GM12801 (cell line): Measurements from ENCODE around the gene TFF3.

Source experiments
- CTCF ChIP-seq: IDR thresholded peaks from one replicate; pipeline ENCODE4 v1.5.1; 2011; ENCODE audit warnings: control low read depth; ENCODE audit not compliant: insufficient read length; ENCODE audit errors: extremely low read depth

Gene TFF3

DNA sequence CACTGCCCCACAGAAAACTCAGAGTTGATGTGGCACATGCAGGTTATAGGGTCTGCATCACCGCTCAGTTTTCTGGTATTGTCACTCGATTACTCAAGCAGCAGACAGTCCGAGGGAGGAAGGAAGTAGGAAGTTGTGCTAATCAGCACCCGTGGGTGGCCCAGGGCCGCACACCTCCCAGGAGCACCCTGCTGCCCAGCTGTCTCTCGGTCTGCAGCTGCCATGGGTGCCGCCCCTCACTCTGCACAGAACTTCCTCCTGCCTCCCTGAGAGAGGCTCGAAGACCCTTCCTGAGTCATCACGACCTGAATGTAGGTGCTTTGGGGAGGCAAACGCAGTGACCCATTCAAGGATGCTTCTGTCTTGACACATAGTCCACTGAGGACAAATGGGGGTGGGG is 4.2 kb upstream of the TFF3 start:
- TF ChIP-seq CTCF: no peak

DNA sequence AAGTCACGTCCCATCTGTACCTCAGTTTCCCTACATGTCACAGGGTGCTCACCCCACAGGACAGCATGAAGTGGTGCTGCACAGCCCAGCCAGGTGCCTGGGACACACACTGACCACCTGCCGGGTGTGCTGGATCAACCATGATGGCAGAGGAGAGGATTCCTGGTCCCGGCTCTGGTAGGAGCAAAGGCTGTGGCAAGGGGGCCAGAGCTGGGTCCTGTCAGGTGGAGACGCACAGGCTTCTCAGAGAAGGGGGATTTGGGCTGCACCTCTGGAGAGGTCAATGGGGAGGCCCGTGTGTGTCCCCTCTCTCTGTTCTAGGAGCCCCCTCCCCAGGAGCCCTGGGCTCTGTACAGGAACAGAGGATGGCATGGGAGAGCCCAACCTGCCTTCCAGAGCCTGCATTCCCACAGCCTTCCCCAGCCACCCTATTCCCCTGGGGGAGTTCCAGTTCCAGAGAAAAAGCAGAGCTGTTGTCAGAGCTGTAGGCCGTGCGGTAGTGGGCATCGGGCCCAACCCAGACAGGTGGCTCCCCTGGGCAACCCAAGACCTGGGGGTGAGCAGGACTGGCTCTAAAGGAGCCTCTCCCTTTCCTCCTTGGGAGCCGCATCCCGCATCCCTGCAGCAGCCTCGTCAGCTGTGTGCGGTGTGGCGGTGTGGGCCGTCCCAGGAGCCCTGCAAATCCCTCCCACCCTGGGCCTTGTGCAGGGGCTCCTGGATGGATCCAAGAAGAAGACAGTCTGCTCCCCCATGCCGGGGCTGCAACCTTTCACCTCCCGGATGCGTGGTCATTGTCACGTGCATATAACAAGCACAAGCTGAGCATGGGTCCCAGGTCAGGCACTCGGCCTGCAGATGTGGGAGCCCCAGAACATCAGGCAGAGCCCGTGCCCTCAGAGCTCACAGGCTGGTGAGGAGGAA is 2.9 kb upstream of the TFF3 start:
- no peak for TF ChIP-seq CTCF

- TF ChIP-seq CTCF: no peak
These were observed 2.1 kb upstream of the TFF3 start for GRCh38 chr21:42317341-42317741.

DNA sequence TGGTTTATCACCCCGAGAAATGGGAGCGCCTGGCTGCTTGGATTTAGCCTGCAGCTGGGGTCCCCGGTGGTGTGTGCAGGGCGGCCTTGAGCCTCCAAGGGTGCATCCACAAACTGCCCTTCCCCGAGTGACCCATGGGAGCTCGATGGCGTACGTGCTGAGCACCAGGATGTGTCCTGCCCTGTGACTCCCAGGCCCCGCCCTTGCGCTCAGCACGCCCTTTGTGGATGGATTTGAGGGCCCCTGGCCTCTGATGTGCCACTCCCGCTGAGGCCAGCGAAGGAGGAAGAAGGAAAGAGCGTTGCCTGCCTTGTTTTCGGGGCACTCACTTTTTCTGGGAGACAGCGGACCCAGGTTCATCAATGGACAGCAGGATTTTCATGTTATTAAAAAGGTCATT is 1.7 kb upstream of the TFF3 start:
- TF ChIP-seq CTCF: no peak

GRCh38 chr21:42314616-42315295 is 453 bp downstream of the TFF3 start:
- TF ChIP-seq CTCF: no peak

GRCh38 chr21:42313501-42313969 is 1.7 kb downstream of the TFF3 start:
- no peak for TF ChIP-seq CTCF

DNA sequence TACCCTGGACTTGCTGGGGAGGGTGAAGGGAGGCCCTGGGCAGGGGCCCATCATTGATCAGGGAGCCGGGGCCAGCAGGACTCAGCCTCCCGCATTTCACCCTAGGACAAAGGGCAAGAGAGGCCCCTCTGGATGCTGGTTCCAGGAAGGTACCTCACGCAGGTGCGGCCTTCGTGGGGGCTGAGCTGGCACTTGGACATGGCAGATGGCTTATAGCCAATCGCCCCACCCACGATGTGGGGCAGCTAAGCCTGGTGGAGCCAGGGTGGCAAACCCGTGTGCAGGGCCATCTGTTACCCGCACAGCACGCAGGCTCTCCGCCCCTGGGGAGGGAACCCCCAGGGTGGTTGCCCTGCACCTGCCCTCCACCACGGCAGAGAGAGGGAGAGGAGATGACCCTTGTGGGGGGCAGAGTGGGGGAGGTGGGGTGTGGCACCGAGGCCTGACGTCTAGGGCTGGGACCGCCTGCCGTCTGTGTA is 2.5 kb downstream of the TFF3 start:
- no peak for TF ChIP-seq CTCF
